Measurements from ENCODE around the gene LAMB1.
"Not testable (repeated sequence)": the region's sequence is repeated elsewhere in the genome, so short reads cannot be mapped to it uniquely, and the experiment has no call there.

Gene LAMB1

GRCh38 chr7:107890962-107891635, 111.9 kb downstream of the LAMB1 start, which contains the start of gene DLD:
DLD (plus strand) TSS chr7:107891183; CDS start chr7:107891251, 68 bp downstream.
- Histone ChIP-seq H3K9me3 (ENCODE audit: low read depth, low read length) (no peaks in the 10 kb centered on the region), H3K36me3 (ENCODE audit: insufficient read depth, low read length) (peaks cover 29% of the 10 kb centered on the region), H3K27ac (peak within 1 kb of the TSS; percentile 55; the same call in 1 of the 2 replicates), H3K4me3 (peak within 1 kb of the TSS; percentile 95), H3K9ac (ENCODE audit: insufficient read length) (peak within 1 kb of the TSS; percentile 81)
- peak; percentile 75 for DNase-seq (ENCODE audit: low read depth, low spot score)
- no peak for TF ChIP-seq FOXP2 (optimal IDR thresholded peaks at IDR 0.05; ENCODE audit: control extremely low read depth, extremely low read length, insufficient read depth)
- peak; percentile 91 for TF ChIP-seq POLR2AphosphoS5 (IDR thresholded peaks at IDR 0.05; ENCODE audit: borderline replicate concordance, low read depth, low read length)

DNA sequence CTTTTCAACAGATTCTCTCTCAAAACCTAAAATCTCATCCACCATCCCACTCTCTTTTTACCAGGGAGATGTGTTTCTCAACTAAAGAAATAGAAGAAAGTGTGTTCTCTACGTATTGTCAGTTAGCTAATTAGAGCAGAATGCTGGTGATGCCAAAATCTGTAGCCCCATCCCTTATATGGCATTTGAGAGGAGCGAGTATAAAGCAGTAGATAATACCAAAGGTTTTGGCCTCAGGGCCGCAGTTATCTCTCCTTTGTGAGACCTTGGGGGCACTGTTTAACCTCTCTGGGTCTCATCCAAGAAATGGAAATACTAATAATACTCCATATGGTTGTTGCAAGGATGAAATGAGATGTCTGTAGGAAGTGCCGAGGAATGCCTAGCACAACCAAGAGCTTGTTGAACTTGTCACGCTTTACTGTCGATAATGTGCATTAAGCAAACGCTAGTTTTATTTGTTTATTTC, 112.4 kb downstream of the LAMB1 start:
- no peak for DNase-seq (ENCODE audit: low read depth, low spot score)
- Histone ChIP-seq H3K4me3 (peak overlapping the region; percentile 95), H3K27ac (peak overlapping the region; percentile 48; the same call in 1 of the 2 replicates)

GRCh38 chr7:107889992-107890391, 113.0 kb downstream of the LAMB1 start:
- Histone ChIP-seq H3K9ac (ENCODE audit: insufficient read length) (no peak overlapping the region), H3K27ac (no peak overlapping the region), H3K4me3 (no peak overlapping the region), H3K9me3 (ENCODE audit: low read depth, low read length) (no peaks in the 10 kb centered on the region), H3K36me3 (ENCODE audit: insufficient read depth, low read length) (peaks cover 18% of the 10 kb centered on the region)
- TF ChIP-seq FOXP2 (optimal IDR thresholded peaks at IDR 0.05; ENCODE audit: control extremely low read depth, extremely low read length, insufficient read depth) = no peak
- no peak for DNase-seq (ENCODE audit: low read depth, low spot score)

More for the DNA sequence above, 112.4 kb downstream of the LAMB1 start:
- TF ChIP-seq FOXP2 (optimal IDR thresholded peaks at IDR 0.05; ENCODE audit: control extremely low read depth, extremely low read length, insufficient read depth) = no peak
- no peak for TF ChIP-seq EZH2 (IDR thresholded peaks at IDR 0.05)
- no peak for TF ChIP-seq POLR2AphosphoS5 (IDR thresholded peaks at IDR 0.05; ENCODE audit: borderline replicate concordance, low read depth, low read length)
- peaks cover 24% of the 10 kb centered on the region for H3K36me3 ChIP-seq (ENCODE audit: insufficient read depth, low read length)
- H3K9me3 ChIP-seq (ENCODE audit: low read depth, low read length) = no peaks in the 10 kb centered on the region
- H3K9ac ChIP-seq (ENCODE audit: insufficient read length) = peak overlapping the region; percentile 81

GRCh38 chr7:107887827-107888226, 115.1 kb downstream of the LAMB1 start:
- not testable (repeated sequence) for DNase-seq (ENCODE audit: low read depth, low spot score); H3K9ac ChIP-seq (ENCODE audit: insufficient read length); H3K4me3 ChIP-seq; H3K27ac ChIP-seq; H3K36me3 ChIP-seq (ENCODE audit: insufficient read depth, low read length); H3K9me3 ChIP-seq (ENCODE audit: low read depth, low read length)

DNA sequence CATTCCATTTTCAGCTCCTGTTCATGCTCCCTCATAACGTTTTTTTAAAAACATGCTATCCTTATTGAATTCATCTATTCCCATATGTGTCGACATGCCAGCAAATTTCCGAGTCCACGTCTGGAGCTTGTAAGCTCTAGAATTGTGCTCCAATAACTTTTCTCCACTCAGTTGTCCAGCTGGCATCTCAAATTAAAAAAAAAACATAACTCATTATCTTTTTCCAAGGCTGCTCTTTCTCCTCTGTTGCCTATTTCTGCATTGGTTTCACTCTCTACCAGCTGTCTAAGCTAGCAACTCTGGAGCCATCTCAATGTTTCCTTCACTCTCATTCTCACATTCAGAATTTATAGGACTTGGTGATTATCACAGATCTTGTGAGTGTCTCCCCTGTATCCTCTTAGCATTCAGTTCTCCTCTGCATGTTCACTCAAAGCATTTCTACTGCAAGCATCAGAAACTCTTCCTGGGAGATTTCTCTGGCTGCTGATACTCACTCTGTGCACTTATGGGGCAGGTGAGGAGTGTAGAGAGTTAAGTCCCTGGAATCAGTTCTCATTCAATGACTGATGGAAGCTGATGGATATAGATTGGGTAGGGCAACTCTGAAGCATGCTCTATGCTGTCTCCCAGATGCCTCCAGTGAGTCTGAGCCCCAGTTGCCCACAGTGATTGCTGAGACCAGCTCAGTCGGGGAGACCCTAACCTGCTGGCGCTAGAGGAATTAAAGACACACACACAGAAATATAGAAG, 118.7 kb downstream of the LAMB1 start:
- no peaks in the 10 kb centered on the region for H3K9me3 ChIP-seq (ENCODE audit: low read depth, low read length)
- no peak overlapping the region for H3K4me3 ChIP-seq
- DNase-seq (ENCODE audit: low read depth, low spot score) = no peak
- no peaks in the 10 kb centered on the region for H3K36me3 ChIP-seq (ENCODE audit: insufficient read depth, low read length)
- no peak overlapping the region for H3K9ac ChIP-seq (ENCODE audit: insufficient read length)
- no peak overlapping the region for H3K27ac ChIP-seq
- TF ChIP-seq POLR2AphosphoS5 (IDR thresholded peaks at IDR 0.05; ENCODE audit: borderline replicate concordance, low read depth, low read length) (no peak), FOXP2 (optimal IDR thresholded peaks at IDR 0.05; ENCODE audit: control extremely low read depth, extremely low read length, insufficient read depth) (no peak), EZH2 (IDR thresholded peaks at IDR 0.05) (no peak)

DNA sequence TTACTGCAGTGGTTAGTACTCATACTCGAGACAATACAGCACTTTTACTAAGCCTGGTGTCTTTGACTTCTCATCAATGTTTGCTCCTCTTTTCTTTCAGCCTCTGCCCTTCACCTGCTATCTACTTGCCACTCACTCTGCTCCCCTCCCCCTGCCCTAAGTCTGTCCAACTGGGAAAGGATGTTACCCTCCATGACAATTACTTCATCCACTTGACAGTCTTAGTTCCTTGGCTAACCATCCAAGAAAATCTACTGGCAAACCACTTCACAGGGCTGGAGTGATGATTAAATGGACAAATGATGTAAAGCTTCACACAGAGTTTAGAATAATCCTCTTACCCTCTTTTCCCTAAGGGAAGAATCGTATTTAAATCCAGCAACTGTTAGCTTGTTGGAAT, 120.2 kb downstream of the LAMB1 start:
- H3K9me3 ChIP-seq (ENCODE audit: low read depth, low read length) = no peaks in the 10 kb centered on the region
- no peak overlapping the region for H3K9ac ChIP-seq (ENCODE audit: insufficient read length)
- no peaks in the 10 kb centered on the region for H3K36me3 ChIP-seq (ENCODE audit: insufficient read depth, low read length)
- TF ChIP-seq EZH2 (IDR thresholded peaks at IDR 0.05) (no peak), FOXP2 (optimal IDR thresholded peaks at IDR 0.05; ENCODE audit: control extremely low read depth, extremely low read length, insufficient read depth) (no peak), POLR2AphosphoS5 (IDR thresholded peaks at IDR 0.05; ENCODE audit: borderline replicate concordance, low read depth, low read length) (no peak)
- no peak for DNase-seq (ENCODE audit: low read depth, low spot score)
- H3K27ac ChIP-seq = no peak overlapping the region
- H3K4me3 ChIP-seq = no peak overlapping the region

DNA sequence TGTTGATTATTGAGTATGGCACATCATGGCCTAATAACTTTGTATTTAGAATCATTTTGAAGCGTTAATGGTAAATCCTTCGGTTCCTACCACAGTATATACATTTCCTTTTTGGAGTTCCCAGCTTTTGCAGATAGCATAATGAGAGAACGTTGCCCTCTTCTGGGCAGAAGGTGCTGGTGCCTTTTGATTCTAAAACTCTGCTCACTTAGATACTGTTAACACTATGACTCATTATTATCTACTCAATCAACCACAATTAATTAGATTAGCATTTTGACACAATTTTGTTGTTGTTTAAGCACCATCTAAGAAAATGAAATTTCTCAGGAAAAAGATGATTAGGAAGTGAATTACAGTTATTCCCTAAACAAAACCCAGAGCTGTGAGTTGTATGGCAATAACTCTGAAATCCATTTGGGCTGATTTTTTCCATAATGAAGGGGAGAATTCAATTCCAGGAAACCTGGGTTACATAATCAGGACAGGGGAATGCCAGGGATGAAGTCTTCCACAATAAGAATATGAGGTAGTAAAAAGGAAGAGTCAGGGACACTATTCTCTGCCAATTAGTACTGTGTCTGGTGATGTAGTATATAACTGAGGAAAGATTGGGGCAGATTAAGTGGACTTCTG, 123.4 kb downstream of the LAMB1 start:
- Histone ChIP-seq H3K36me3 (ENCODE audit: insufficient read depth, low read length) (no peaks in the 10 kb centered on the region), H3K9ac (ENCODE audit: insufficient read length) (no peak overlapping the region), H3K9me3 (ENCODE audit: low read depth, low read length) (no peaks in the 10 kb centered on the region), H3K27ac (no peak overlapping the region), H3K4me3 (no peak overlapping the region)
- peak; percentile 28 for DNase-seq (ENCODE audit: low read depth, low spot score)
- TF ChIP-seq POLR2AphosphoS5 (IDR thresholded peaks at IDR 0.05; ENCODE audit: borderline replicate concordance, low read depth, low read length) (no peak), EZH2 (IDR thresholded peaks at IDR 0.05) (no peak), FOXP2 (optimal IDR thresholded peaks at IDR 0.05; ENCODE audit: control extremely low read depth, extremely low read length, insufficient read depth) (no peak)

GRCh38 chr7:107878636-107879035, 124.3 kb downstream of the LAMB1 start:
- no peaks in the 10 kb centered on the region for H3K9me3 ChIP-seq (ENCODE audit: low read depth, low read length)
- no peak overlapping the region for H3K9ac ChIP-seq (ENCODE audit: insufficient read length)
- H3K4me3 ChIP-seq = no peak overlapping the region
- H3K36me3 ChIP-seq (ENCODE audit: insufficient read depth, low read length) = no peaks in the 10 kb centered on the region
- no peak for DNase-seq (ENCODE audit: low read depth, low spot score)
- H3K27ac ChIP-seq = no peak overlapping the region
- no peak for TF ChIP-seq POLR2AphosphoS5 (IDR thresholded peaks at IDR 0.05; ENCODE audit: borderline replicate concordance, low read depth, low read length)

All from SK-N-MC (cell line).